HG03159 (cell line): ENCODE data around the gene ZBTB46.
"Not testable (repeated sequence)": the region's sequence is repeated elsewhere in the genome, so short reads cannot be mapped to it uniquely, and the experiment has no call there.

Experiments used
- ATAC-seq: cut with Tn5 transposase; IDR thresholded peaks from one replicate; pipeline ENCODE4 v1.9.1; 2021; ENCODE audit warnings: mild to moderate bottlenecking, moderate library complexity; ENCODE audit not compliant: unreplicated experiment

Gene ZBTB46

GRCh38 chr20:63830841-63831588 is at the start of gene ZBTB46:
Gene ZBTB46 (minus strand): TSS chr20:63831264. CDS start chr20:63790757, 40,507 bp downstream.
- ATAC-seq, result no peak

- ATAC-seq, result no peak
Measured at GRCh38 chr20:63878899-63879663, 48.0 kb upstream of the ZBTB46 start.

- ATAC-seq, result no peak
Measured at GRCh38 chr20:63877755-63878470, 46.8 kb upstream of the ZBTB46 start.

- no peak for ATAC-seq
Measured at GRCh38 chr20:63876489-63877036, 45.5 kb upstream of the ZBTB46 start.

GRCh38 chr20:63874241-63874640 is 43.2 kb upstream of the ZBTB46 start:
- not testable (repeated sequence) for ATAC-seq

- no peak for ATAC-seq
Measured at GRCh38 chr20:63873477-63873971, 42.5 kb upstream of the ZBTB46 start.

GRCh38 chr20:63868264-63868663 is 37.2 kb upstream of the ZBTB46 start:
- ATAC-seq, result no peak

GRCh38 chr20:63867042-63867441 is 36.0 kb upstream of the ZBTB46 start:
- ATAC-seq, result not testable (repeated sequence)

- ATAC-seq, result peak; percentile 67
Measured at GRCh38 chr20:63864978-63865640, 34.0 kb upstream of the ZBTB46 start, which contains the start of gene TPD52L2. Gene TPD52L2 (plus strand): TSS chr20:63865270. CDS start chr20:63865366, 96 bp downstream.

- ATAC-seq, result no peak
Measured at GRCh38 chr20:63864545-63864977, 33.5 kb upstream of the ZBTB46 start.

- ATAC-seq, result peak; percentile 63
Measured at GRCh38 chr20:63863798-63864544, 32.9 kb upstream of the ZBTB46 start.

GRCh38 chr20:63863021-63863797 is 32.1 kb upstream of the ZBTB46 start:
- no peak for ATAC-seq

GRCh38 chr20:63861981-63862901 is 31.2 kb upstream of the ZBTB46 start:
- ATAC-seq, result no peak

- ATAC-seq, result no peak
Measured at GRCh38 chr20:63861365-63861934, 30.4 kb upstream of the ZBTB46 start, which contains the start of gene ABHD16B. Gene ABHD16B (plus strand): TSS chr20:63861498. CDS start chr20:63861541, 43 bp downstream.

- ATAC-seq, result no peak
Measured at GRCh38 chr20:63860325-63861051, 29.4 kb upstream of the ZBTB46 start.

GRCh38 chr20:63859166-63859699 is 28.2 kb upstream of the ZBTB46 start:
- no peak for ATAC-seq
